Tibial nerve (tissue), 4 donors: ENCODE measurements around the gene ITGA11.

Source experiments
- EP300 ChIP-seq, 2 donors: sonication (generic); formaldehyde crosslinking; IDR thresholded peaks; one replicate each; pipeline ENCODE4 v1.6.1; 2017; ENCODE audit warnings: antibody characterized with exemption in 2 of 2, mild to moderate bottlenecking in 1 of 2
- POLR2A ChIP-seq, 2 donors: fragments of 450-650 bp; IDR thresholded peaks; one replicate each; pipeline ENCODE4 v1.6.1; 2017; ENCODE audit warnings: antibody characterized with exemption in 2 of 2, mild to moderate bottlenecking in 2 of 2, moderate library complexity in 2 of 2
- TF ChIP-seq, protein P1 (sequence below), 5 experiments: fragments of 200-600 bp in 3 of 5; fragments of 450-650 bp in 2 of 5; sonication (generic) in 3 of 5; IDR thresholded peaks; one replicate each; pipeline ENCODE4 v1.5.1; 2016 to 2019; ENCODE audit warnings: antibody characterized with exemption in 5 of 5, mild to moderate bottlenecking in 3 of 5, moderate library complexity in 2 of 5

DNA sequence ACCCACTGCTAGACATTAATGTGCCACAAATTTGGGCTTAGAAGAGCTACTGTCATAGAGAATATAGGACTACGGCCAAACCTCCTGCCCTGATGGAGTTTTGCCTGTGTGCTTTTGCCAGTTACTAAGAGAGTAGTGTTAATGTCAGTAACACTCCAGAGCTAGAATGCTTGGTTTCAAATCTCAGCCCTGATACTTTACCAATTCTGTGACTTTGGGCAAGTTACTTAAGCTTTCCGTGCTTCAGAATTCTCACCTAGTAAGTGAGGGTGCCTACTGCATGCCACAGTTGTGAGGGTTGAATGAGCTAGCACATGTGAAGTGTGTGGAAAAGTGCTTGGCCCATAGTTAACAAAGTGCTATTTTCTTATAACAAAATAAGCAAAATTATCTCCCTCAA lies 10.9 kb upstream of the ITGA11 start:
- TF ChIP-seq, protein P1, sequence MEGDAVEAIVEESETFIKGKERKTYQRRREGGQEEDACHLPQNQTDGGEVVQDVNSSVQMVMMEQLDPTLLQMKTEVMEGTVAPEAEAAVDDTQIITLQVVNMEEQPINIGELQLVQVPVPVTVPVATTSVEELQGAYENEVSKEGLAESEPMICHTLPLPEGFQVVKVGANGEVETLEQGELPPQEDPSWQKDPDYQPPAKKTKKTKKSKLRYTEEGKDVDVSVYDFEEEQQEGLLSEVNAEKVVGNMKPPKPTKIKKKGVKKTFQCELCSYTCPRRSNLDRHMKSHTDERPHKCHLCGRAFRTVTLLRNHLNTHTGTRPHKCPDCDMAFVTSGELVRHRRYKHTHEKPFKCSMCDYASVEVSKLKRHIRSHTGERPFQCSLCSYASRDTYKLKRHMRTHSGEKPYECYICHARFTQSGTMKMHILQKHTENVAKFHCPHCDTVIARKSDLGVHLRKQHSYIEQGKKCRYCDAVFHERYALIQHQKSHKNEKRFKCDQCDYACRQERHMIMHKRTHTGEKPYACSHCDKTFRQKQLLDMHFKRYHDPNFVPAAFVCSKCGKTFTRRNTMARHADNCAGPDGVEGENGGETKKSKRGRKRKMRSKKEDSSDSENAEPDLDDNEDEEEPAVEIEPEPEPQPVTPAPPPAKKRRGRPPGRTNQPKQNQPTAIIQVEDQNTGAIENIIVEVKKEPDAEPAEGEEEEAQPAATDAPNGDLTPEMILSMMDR (IDR thresholded peaks at IDR 0.05): no peak
- no peak for TF ChIP-seq POLR2A (IDR thresholded peaks at IDR 0.05)
- TF ChIP-seq EP300 (IDR thresholded peaks at IDR 0.05): no peak
